ENCODE measurements around the gene CNTFR.
A peak's percentile ranks its signal among the peaks of the same experiment; 100 is the strongest.

Gene CNTFR

DNA sequence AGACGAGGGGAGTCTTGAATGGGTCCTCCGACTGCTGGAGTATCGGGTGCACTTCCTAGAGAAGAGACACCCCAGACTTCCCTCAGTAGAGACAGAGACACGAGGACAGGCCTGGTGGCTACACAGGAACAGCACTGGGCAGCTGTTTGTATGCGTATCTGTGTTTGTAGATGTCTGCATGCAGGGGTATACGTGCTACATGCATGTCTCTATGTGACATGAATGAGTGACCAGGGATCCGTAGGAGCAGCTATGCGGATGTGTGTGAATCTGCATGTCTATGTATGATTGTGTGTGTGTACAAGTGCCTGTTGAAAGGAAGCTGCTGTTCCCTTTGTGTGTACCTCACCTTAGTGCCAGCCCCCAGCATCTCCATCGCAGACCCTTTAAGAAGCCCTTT is 31.2 kb downstream of the CNTFR start:
- Histone ChIP-seq H3K56ac (ENCODE audit: low read length) (no peak overlapping the region), H2BK15ac (replicated peaks; ENCODE audit: low read depth) (no peak overlapping the region), H2AK5ac (ENCODE audit: low read length) (no peak overlapping the region), H3K79me2 (ENCODE audit: control insufficient read depth, insufficient read depth, low read length) (no peaks in the 10 kb centered on the region), H3K23ac (ENCODE audit: low read length) (no peak overlapping the region), H3K27ac (ENCODE audit: low read depth, low read length) (no peak overlapping the region), H3K4me1 (ENCODE audit: control insufficient read depth, low read depth, low read length) (peaks cover 8% of the 10 kb centered on the region), H2BK5ac (ENCODE audit: low read length) (no peak overlapping the region), H3K4me3 (ENCODE audit: low read length) (no peak overlapping the region), H3K4me2 (ENCODE audit: low read length) (no peak overlapping the region), H3K27me3 (ENCODE audit: insufficient read depth, low read length, poor library complexity) (no peaks in the 10 kb centered on the region), H3K9ac (ENCODE audit: low read length) (no peak overlapping the region), H3K4ac (ENCODE audit: low read depth, low read length) (no peak overlapping the region), H4K5ac (ENCODE audit: low read length) (no peak overlapping the region), H3K79me1 (ENCODE audit: low read length) (no peaks in the 10 kb centered on the region), H3K18ac (ENCODE audit: low read length) (no peak overlapping the region), H4K8ac (ENCODE audit: low read depth, low read length) (no peak overlapping the region), H3K36me3 (ENCODE audit: control insufficient read depth, insufficient read depth, low read length) (no peaks in the 10 kb centered on the region), H2BK120ac (ENCODE audit: low read depth, low read length) (no peak overlapping the region)
- no CpG with 5 or more reads among the region's 9 CpGs for WGBS (ENCODE audit: extremely low coverage, insufficient coverage, low lambda C conversion rate)
- no peak for DNase-seq

DNA sequence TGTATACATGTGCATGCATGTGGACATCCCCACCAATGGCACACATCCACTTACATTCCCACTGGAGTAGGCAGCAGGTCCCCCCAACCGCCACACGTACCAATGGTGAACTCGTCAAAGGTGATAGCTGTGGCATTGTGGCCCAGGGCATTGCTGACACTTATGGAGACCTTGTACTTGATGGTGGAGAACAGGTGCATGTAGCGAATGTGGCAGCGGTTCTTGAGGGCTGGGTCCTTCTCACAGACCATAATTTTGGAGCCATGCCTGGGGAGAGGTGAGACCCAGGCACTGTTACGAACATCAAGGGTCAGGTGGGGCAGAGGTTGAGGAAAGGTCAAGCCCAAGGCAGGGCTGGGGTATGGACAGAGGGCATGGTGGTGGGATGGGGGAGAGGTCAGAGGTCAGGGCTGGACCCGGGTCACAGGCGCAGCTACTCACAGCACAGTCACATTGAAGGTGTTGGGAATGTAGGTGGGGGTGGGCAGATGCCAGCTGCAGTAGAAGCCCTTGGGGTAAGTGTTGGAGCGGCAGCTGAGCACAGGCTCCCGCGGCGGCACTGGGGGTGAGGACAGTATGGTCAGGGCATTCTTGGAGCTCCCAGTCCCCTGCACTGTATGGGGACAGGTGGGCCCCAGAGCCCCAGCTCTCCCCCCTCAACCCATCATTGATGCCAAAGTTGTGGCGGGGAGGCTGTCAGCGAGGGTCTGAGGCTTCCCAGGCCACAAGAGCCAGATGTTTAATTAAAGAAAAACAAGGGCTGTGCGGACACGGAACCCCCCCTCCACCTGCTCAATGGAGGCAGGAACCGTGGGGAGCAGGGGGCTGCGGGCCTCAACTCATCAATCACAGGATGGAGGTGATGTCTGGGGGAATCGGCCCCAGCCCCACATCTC is 31.9 kb downstream of the CNTFR start:
- no CpG with 5 or more reads among the region's 19 CpGs for WGBS (ENCODE audit: extremely low coverage, insufficient coverage, low lambda C conversion rate)
- Histone ChIP-seq H3K79me1 (ENCODE audit: low read length) (no peaks in the 10 kb centered on the region), H3K27ac (ENCODE audit: low read depth, low read length) (no peak overlapping the region), H2AK5ac (ENCODE audit: low read length) (no peak overlapping the region), H4K8ac (ENCODE audit: low read depth, low read length) (no peak overlapping the region), H3K56ac (ENCODE audit: low read length) (no peak overlapping the region), H3K4me2 (ENCODE audit: low read length) (no peak overlapping the region), H3K4me3 (ENCODE audit: low read length) (no peak overlapping the region), H3K18ac (ENCODE audit: low read length) (no peak overlapping the region), H3K27me3 (ENCODE audit: insufficient read depth, low read length, poor library complexity) (no peaks in the 10 kb centered on the region), H2BK15ac (replicated peaks; ENCODE audit: low read depth) (no peak overlapping the region), H2BK5ac (ENCODE audit: low read length) (no peak overlapping the region), H2BK120ac (ENCODE audit: low read depth, low read length) (no peak overlapping the region), H3K79me2 (ENCODE audit: control insufficient read depth, insufficient read depth, low read length) (no peaks in the 10 kb centered on the region), H3K23ac (ENCODE audit: low read length) (no peak overlapping the region), H3K4me1 (ENCODE audit: control insufficient read depth, low read depth, low read length) (peaks cover 8% of the 10 kb centered on the region), H4K5ac (ENCODE audit: low read length) (no peak overlapping the region), H3K36me3 (ENCODE audit: control insufficient read depth, insufficient read depth, low read length) (no peaks in the 10 kb centered on the region), H3K4ac (ENCODE audit: low read depth, low read length) (no peak overlapping the region), H3K9ac (ENCODE audit: low read length) (no peak overlapping the region)
- no peak for DNase-seq

DNA sequence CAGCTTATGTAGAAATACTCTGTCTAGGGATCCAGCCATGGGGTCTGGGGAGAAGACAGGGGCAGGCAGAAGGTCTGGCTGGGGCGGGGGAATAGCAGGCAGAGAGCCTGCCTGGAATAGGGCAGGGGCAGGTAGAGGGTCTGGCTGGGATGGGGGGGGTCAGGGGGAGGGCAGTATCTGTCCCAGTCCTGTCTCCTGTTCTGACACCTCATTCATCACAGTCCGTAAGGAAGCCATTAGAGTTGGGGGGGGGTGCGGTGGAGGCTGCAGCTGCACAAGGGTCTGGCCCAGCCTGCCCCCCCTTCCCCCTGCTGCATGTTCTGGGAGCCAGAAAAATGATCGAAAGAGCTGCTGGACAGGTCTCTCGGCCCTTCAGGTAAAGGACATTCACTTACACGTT is 32.6 kb downstream of the CNTFR start:
- Histone ChIP-seq H3K79me1 (ENCODE audit: low read length) (no peaks in the 10 kb centered on the region), H3K27ac (ENCODE audit: low read depth, low read length) (no peak overlapping the region), H3K4ac (ENCODE audit: low read depth, low read length) (no peak overlapping the region), H2BK120ac (ENCODE audit: low read depth, low read length) (no peak overlapping the region), H2BK15ac (replicated peaks; ENCODE audit: low read depth) (no peak overlapping the region), H3K56ac (ENCODE audit: low read length) (no peak overlapping the region), H3K27me3 (ENCODE audit: insufficient read depth, low read length, poor library complexity) (no peaks in the 10 kb centered on the region), H3K9ac (ENCODE audit: low read length) (no peak overlapping the region), H2AK5ac (ENCODE audit: low read length) (no peak overlapping the region), H3K18ac (ENCODE audit: low read length) (no peak overlapping the region), H2BK5ac (ENCODE audit: low read length) (no peak overlapping the region), H4K8ac (ENCODE audit: low read depth, low read length) (no peak overlapping the region), H3K4me1 (ENCODE audit: control insufficient read depth, low read depth, low read length) (peaks cover 8% of the 10 kb centered on the region), H3K36me3 (ENCODE audit: control insufficient read depth, insufficient read depth, low read length) (no peaks in the 10 kb centered on the region), H3K23ac (ENCODE audit: low read length) (no peak overlapping the region), H3K4me3 (ENCODE audit: low read length) (no peak overlapping the region), H3K79me2 (ENCODE audit: control insufficient read depth, insufficient read depth, low read length) (no peaks in the 10 kb centered on the region), H3K4me2 (ENCODE audit: low read length) (no peak overlapping the region), H4K5ac (ENCODE audit: low read length) (no peak overlapping the region)
- no peak for DNase-seq
- no CpG with 5 or more reads among the region's 6 CpGs for WGBS (ENCODE audit: extremely low coverage, insufficient coverage, low lambda C conversion rate)

DNA sequence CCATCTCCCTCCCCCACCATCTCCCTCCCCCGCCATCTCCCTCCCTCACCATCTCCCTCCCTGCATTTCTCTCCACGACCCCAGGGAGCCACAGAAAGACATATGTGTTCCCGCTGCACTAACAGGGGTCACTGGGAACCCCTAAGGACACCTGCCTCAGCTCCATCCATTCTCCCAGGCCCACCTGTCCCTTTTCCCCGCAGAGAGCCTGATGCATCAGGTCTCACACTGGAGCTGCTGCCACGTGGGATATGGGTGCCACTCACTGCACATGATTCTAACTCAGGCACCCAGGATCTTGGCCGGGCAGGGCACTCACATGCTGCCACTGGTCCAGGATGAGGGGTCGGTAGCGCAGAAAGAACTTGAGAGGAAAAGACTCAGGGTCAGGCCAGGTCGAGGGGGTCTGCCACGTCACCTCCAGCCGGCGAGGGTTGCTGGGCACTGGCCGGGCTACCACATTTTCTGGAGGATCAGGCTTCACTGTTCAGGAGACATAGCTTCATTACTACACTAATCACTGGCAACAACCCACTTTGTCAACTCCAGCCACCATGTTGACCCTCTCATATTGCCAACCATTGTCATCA is 33.5 kb downstream of the CNTFR start:
- Histone ChIP-seq H3K4me1 (ENCODE audit: control insufficient read depth, low read depth, low read length) (peaks cover 8% of the 10 kb centered on the region), H3K79me1 (ENCODE audit: low read length) (no peaks in the 10 kb centered on the region), H4K5ac (ENCODE audit: low read length) (no peak overlapping the region), H3K56ac (ENCODE audit: low read length) (no peak overlapping the region), H2AK5ac (ENCODE audit: low read length) (no peak overlapping the region), H3K36me3 (ENCODE audit: control insufficient read depth, insufficient read depth, low read length) (no peaks in the 10 kb centered on the region), H3K79me2 (ENCODE audit: control insufficient read depth, insufficient read depth, low read length) (no peaks in the 10 kb centered on the region), H4K8ac (ENCODE audit: low read depth, low read length) (no peak overlapping the region), H3K4me2 (ENCODE audit: low read length) (no peak overlapping the region), H2BK120ac (ENCODE audit: low read depth, low read length) (no peak overlapping the region), H3K27ac (ENCODE audit: low read depth, low read length) (no peak overlapping the region), H2BK5ac (ENCODE audit: low read length) (no peak overlapping the region), H2BK15ac (replicated peaks; ENCODE audit: low read depth) (no peak overlapping the region), H3K4ac (ENCODE audit: low read depth, low read length) (no peak overlapping the region), H3K23ac (ENCODE audit: low read length) (no peak overlapping the region), H3K4me3 (ENCODE audit: low read length) (no peak overlapping the region), H3K18ac (ENCODE audit: low read length) (no peak overlapping the region), H3K27me3 (ENCODE audit: insufficient read depth, low read length, poor library complexity) (no peaks in the 10 kb centered on the region), H3K9ac (ENCODE audit: low read length) (no peak overlapping the region)
- no CpG with 5 or more reads among the region's 13 CpGs for WGBS (ENCODE audit: extremely low coverage, insufficient coverage, low lambda C conversion rate)
- no peak for DNase-seq

DNA sequence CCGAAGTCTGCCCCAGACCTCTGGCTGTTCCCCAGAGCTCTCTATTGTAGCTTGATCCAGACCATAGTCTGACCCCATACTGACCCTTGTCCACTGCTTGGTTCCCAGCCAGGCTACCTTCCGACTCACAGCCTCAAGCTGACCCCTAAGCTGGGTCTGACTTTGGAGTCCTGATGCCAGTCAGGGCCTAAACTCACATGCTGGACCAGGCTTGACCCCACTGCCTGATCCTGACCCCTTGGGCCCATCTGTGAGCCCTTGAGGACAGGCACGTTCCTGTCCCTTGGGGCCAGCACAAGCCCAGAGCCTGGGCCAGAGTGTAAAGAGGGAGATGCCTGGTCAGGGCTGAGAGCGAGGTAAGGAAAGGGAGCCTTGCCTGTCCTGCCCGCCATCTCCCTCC is 34.0 kb downstream of the CNTFR start:
- Histone ChIP-seq H2AK5ac (ENCODE audit: low read length) (no peak overlapping the region), H3K27ac (ENCODE audit: low read depth, low read length) (no peak overlapping the region), H3K4ac (ENCODE audit: low read depth, low read length) (no peak overlapping the region), H3K36me3 (ENCODE audit: control insufficient read depth, insufficient read depth, low read length) (no peaks in the 10 kb centered on the region), H3K4me3 (ENCODE audit: low read length) (no peak overlapping the region), H2BK5ac (ENCODE audit: low read length) (no peak overlapping the region), H3K23ac (ENCODE audit: low read length) (peak overlapping the region; percentile 45), H3K79me1 (ENCODE audit: low read length) (no peaks in the 10 kb centered on the region), H2BK15ac (replicated peaks; ENCODE audit: low read depth) (no peak overlapping the region), H3K4me2 (ENCODE audit: low read length) (no peak overlapping the region), H2BK120ac (ENCODE audit: low read depth, low read length) (no peak overlapping the region), H3K9ac (ENCODE audit: low read length) (no peak overlapping the region), H3K18ac (ENCODE audit: low read length) (no peak overlapping the region), H3K4me1 (ENCODE audit: control insufficient read depth, low read depth, low read length) (peaks cover 8% of the 10 kb centered on the region), H4K5ac (ENCODE audit: low read length) (no peak overlapping the region), H3K56ac (ENCODE audit: low read length) (no peak overlapping the region), H3K79me2 (ENCODE audit: control insufficient read depth, insufficient read depth, low read length) (no peaks in the 10 kb centered on the region), H3K27me3 (ENCODE audit: insufficient read depth, low read length, poor library complexity) (no peaks in the 10 kb centered on the region), H4K8ac (ENCODE audit: low read depth, low read length) (no peak overlapping the region)
- no peak for DNase-seq
- no CpG with 5 or more reads among the region's 5 CpGs for WGBS (ENCODE audit: extremely low coverage, insufficient coverage, low lambda C conversion rate)
